Mononuclear cell (primary cell): ENCODE data around the gene PPP1R15A. TPM values are rescaled to one million over a fixed set of nuclear protein-coding genes. Genes with fewer than 3 reads are reported as not detected.
A peak's percentile ranks its signal among the peaks of the same experiment; 100 is the strongest.
"Not testable (repeated sequence)": the region's sequence is repeated elsewhere in the genome, so short reads cannot be mapped to it uniquely, and the experiment has no call there.

Experiments used
- H3K27me3 ChIP-seq: 2 replicates; pipeline ENCODE4 v1.6.0; 2011; ENCODE audit warnings: low read length, control low read depth; ENCODE audit not compliant: insufficient read depth
- H3K4me1 ChIP-seq: 2 replicates; pipeline ENCODE4 v1.5.1; 2011; ENCODE audit warnings: mild to moderate bottlenecking, low read length, control low read depth; ENCODE audit not compliant: insufficient read depth
- H3K4me3 ChIP-seq: 2 replicates; pipeline ENCODE4 v1.5.1; 2011; ENCODE audit warnings: mild to moderate bottlenecking, low read length, moderate library complexity
- H3K9me3 ChIP-seq: 2 replicates; pipeline ENCODE4 v1.5.1; 2011; ENCODE audit warnings: low read depth, mild to moderate bottlenecking, control low read depth, low read length
- total RNA-seq: library from RNA; depleted of rRNA; stranded (reverse); fragments of >200 nt; gene quantifications from one replicate; pipeline ENCODE4 v1.2.3, GENCODE V29; 2012

The PPP1R15A gene
- total RNA-seq, 1 donor = 644 TPM

DNA sequence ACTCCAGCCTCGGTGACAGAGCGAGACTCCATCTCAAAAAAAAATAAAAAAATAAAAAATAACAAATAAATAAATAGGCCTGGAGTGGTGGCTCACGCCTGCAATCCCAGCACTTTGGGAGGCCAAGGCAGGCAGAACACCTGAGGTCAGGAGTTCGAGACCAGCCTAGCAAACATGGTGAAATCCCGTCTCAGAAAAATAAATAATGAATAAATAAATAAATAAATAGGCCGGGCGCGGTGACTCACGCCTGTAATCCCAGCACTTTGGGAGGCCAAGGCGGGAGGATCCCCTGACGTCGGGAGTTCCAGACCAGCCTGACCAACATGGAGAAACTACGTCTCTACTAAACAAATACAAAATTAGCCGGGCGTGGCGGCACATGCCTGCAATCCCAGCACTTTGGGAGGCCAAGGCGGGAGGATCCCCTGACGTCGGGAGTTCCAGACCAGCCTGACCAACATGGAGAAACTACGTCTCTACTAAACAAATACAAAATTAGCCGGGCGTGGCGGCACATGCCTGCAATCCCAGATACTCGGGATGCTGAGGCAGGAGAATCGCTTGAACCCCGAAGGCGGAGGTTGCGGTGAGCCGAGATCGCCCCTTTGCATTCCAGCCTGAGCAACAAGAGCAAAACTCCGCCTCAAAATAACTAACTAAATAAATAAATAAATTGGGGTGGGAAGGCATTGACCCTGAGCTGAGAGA lies 595 bp upstream of the PPP1R15A start:
- peaks cover 40% of the 10 kb centered on the region for H3K4me1 ChIP-seq
- H3K4me3 ChIP-seq, H3K9me3 ChIP-seq, H3K27me3 ChIP-seq: not testable (repeated sequence)

DNA sequence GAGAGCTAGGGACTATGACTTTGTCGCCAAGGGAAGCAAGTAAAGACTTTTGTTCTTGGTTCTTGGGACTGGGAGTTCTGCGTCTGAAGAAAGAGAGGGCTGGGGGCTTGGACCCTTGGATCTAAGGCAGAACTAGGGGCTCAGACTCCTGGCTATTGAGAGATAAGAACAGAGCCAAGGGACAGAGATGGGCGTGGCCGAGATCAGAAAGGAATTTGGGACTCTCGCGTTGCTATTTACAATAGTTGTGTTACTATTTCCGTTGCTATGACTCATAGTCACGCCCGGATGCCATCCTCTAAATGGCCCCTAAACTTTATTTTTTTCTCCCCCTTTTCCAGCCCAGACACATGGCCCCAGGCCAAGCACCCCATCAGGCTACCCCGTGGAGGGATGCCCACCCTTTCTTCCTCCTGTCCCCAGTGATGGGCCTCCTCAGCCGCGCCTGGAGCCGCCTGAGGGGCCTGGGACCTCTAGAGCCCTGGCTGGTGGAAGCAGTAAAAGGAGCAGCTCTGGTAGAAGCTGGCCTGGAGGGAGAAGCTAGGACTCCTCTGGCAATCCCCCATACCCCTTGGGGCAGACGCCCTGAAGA lies 759 bp downstream of the PPP1R15A start:
- peak overlapping the region; percentile 84 for H3K4me3 ChIP-seq
- H3K4me1 ChIP-seq = peaks cover 45% of the 10 kb centered on the region
- H3K9me3 ChIP-seq = no peaks in the 10 kb centered on the region
- H3K27me3 ChIP-seq = no peaks in the 10 kb centered on the region

DNA sequence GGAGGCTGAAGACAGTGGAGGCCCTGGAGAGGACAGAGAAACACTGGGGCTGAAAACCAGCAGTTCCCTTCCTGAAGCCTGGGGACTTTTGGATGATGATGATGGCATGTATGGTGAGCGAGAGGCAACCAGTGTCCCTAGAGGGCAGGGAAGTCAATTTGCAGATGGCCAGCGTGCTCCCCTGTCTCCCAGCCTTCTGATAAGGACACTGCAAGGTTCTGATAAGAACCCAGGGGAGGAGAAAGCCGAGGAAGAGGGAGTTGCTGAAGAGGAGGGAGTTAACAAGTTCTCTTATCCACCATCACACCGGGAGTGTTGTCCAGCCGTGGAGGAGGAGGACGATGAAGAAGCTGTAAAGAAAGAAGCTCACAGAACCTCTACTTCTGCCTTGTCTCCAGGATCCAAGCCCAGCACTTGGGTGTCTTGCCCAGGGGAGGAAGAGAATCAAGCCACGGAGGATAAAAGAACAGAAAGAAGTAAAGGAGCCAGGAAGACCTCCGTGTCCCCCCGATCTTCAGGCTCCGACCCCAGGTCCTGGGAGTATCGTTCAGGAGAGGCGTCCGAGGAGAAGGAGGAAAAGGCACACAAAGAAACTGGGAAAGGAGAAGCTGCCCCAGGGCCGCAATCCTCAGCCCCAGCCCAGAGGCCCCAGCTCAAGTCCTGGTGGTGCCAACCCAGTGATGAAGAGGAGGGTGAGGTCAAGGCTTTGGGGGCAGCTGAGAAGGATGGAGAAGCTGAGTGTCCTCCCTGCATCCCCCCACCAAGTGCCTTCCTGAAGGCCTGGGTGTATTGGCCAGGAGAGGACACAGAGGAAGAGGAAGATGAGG lies 1.5 kb downstream of the PPP1R15A start:
- H3K4me3 ChIP-seq = peak overlapping the region; percentile 84
- H3K9me3 ChIP-seq = no peaks in the 10 kb centered on the region
- H3K4me1 ChIP-seq = peaks cover 52% of the 10 kb centered on the region
- no peaks in the 10 kb centered on the region for H3K27me3 ChIP-seq

DNA sequence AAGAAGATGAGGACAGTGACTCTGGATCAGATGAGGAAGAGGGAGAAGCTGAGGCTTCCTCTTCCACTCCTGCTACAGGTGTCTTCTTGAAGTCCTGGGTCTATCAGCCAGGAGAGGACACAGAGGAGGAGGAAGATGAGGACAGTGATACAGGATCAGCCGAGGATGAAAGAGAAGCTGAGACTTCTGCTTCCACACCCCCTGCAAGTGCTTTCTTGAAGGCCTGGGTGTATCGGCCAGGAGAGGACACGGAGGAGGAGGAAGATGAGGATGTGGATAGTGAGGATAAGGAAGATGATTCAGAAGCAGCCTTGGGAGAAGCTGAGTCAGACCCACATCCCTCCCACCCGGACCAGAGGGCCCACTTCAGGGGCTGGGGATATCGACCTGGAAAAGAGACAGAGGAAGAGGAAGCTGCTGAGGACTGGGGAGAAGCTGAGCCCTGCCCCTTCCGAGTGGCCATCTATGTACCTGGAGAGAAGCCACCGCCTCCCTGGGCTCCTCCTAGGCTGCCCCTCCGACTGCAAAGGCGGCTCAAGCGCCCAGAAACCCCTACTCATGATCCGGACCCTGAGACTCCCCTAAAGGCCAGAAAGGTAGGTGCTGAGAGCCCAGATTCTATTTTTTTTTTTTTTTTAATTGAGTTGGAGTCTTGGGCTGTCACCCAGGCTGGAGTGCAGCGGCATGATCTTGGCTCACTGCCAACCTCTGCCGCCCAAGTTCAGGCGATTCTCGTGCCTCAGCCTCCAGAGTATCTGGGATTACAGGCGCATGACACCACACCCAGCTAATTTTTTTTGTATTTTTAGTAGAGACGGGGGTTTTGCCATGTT lies 2.3 kb downstream of the PPP1R15A start:
- Histone ChIP-seq H3K27me3 (no peaks in the 10 kb centered on the region), H3K4me3 (peak overlapping the region; percentile 84), H3K9me3 (no peaks in the 10 kb centered on the region), H3K4me1 (peaks cover 53% of the 10 kb centered on the region)

DNA sequence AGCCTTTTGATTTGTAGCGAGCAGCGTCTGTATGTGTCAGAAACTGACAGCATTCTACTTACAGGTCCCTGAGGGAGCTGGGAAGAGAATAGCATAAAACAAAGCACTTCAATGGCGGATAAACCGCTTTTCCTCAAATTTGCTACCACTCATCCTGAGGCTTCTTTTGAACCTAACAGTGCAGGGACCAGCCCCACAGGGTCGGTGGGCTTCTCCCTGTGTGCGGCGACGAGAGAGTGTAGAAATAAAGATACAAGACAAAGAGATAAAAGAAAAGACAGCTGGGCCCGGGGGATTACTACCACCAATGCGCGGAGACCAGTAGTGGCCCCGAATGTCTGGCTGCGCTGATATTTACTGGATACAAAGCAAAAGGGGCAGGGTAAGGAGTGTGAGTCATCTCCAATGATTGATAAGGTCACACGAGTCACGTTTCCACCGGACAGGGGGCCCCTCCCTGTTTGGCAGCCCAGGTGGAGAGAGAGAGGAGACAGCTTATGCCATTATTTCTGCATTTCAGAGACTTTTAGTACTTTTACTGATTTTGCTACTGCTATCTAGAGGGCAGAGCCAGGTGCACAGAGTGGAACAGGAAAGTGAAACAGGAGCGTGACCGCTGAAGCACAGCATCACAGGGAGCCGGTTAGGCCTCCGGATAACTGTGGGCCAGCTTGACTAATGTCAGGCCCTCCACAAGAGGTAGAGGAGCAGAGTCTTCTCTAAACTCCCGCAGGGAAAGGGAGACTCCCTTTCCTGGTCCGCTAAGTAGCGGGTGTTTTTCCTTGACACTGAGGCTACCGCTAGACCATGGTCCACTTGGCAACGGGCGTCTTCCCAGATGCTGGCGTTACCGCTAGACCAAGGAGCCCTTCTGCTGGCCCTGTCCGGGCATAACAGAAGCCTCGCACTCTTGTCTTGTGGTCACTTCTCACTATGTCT lies 4.1 kb downstream of the PPP1R15A start:
- not testable (repeated sequence) for H3K27me3 ChIP-seq, H3K9me3 ChIP-seq
- Histone ChIP-seq H3K4me3 (peak overlapping the region; percentile 84), H3K4me1 (peaks cover 53% of the 10 kb centered on the region)

DNA sequence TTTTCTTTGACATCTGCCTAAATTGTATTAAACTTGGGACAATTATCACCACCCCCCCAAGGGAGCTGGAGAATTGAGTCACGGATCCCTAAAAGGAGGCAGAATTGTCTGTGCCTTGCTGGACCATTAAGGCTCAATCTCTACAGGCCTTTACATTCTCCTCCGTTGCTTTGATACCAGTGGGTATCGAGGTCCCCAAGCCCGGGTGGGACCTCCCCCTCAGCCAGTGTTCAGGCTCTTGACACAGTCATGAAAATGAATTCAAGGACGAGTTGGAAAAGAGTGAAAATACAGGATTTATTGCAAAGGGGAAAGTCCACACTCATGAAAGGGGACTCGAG lies 5.6 kb downstream of the PPP1R15A start:
- H3K27me3 ChIP-seq = no peaks in the 10 kb centered on the region
- H3K4me1 ChIP-seq = peaks cover 60% of the 10 kb centered on the region
- no peak overlapping the region for H3K4me3 ChIP-seq
- no peaks in the 10 kb centered on the region for H3K9me3 ChIP-seq

DNA sequence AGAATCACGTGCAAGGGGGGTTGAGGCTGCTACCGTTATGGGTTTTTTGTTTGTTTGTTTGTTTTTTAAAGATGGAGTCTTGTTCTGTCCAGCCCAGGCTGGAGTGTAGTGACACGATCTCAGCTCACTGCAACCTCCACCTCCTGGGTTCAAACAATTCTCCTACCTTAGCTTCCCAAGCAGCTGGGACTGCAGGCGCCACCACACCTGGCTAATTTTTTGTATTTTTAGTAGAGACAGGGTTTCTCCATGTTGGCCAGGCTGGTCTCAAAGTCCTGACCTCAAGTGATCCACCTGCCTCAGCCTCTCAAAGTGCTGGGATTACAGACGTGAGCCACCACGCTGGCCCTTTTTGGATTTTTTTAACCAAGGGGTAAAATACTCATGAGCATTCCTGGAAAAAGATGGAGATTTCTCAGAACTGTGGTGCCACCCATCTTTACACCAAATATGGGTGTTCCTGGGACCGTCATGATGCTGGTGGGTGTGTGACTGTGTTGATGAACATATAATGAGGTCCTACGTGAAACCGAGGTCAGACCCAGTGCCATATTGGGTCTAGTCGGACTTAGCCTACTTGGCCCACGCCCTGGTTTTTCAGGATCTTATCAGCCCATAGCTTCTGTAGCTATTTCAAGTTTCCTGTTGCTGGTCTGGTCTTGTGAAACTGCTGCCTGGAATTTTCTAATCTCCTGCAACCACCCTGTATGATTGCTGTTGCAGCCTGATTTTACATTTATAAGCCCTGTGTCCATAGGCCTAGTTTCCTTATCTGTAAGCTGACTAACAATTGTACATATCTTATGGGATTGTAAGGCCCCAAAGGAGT lies 6.2 kb downstream of the PPP1R15A start:
- Histone ChIP-seq H3K9me3 (no peaks in the 10 kb centered on the region), H3K27me3 (no peaks in the 10 kb centered on the region), H3K4me3 (no peak overlapping the region), H3K4me1 (peaks cover 56% of the 10 kb centered on the region)

DNA sequence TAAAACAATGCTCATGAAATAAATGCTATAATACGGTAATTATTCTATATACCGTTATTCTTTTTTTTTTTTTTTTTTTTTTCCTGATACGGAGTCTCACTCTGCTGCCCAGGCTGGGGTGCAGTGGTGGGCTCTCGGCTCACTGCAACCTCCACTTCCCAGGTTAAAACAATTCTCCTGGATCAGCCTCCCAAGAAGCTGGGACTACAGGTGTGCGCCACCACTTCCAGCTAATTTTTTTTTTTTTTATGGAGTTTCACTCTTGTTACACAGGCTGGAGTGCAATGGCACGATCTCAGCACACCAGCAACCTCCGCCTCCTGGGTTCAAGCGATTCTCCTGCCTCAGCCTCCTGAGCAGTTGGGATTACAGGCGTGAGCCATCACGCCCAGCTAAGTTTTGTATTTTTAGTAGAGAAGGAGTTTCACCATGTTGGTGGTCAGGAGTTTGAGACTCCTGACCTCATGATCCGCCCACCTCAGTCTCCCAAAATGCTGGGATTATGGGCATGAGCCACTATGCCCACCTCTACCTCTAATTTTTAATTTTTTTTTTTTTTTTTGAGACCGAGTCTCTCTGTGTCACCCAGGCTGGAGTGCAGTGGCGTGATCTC lies 6.9 kb downstream of the PPP1R15A start:
- H3K9me3 ChIP-seq = no peaks in the 10 kb centered on the region
- no peaks in the 10 kb centered on the region for H3K27me3 ChIP-seq
- no peak overlapping the region for H3K4me3 ChIP-seq
- peaks cover 48% of the 10 kb centered on the region for H3K4me1 ChIP-seq

DNA sequence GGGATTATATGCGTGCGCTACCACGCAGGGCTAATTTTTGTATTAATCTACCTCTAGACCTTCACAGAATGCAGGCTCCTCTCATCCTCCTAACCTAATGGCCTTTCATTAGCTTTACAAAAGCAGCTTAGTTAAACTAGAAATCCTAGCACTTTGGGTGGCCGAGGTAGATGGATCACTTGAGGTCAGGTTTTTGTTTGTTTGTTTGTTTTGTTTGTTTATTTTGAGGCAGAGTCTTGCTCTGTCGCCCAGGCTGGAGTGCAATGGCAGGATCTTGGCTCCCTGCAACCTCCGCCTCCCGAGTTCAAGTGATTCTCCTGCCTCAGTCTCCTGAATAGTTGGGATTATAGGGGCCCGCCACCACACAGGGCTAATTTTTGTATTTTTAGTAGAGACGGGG lies 7.5 kb downstream of the PPP1R15A start:
- not testable (repeated sequence) for H3K9me3 ChIP-seq, H3K4me3 ChIP-seq, H3K27me3 ChIP-seq
- H3K4me1 ChIP-seq = peaks cover 43% of the 10 kb centered on the region

DNA sequence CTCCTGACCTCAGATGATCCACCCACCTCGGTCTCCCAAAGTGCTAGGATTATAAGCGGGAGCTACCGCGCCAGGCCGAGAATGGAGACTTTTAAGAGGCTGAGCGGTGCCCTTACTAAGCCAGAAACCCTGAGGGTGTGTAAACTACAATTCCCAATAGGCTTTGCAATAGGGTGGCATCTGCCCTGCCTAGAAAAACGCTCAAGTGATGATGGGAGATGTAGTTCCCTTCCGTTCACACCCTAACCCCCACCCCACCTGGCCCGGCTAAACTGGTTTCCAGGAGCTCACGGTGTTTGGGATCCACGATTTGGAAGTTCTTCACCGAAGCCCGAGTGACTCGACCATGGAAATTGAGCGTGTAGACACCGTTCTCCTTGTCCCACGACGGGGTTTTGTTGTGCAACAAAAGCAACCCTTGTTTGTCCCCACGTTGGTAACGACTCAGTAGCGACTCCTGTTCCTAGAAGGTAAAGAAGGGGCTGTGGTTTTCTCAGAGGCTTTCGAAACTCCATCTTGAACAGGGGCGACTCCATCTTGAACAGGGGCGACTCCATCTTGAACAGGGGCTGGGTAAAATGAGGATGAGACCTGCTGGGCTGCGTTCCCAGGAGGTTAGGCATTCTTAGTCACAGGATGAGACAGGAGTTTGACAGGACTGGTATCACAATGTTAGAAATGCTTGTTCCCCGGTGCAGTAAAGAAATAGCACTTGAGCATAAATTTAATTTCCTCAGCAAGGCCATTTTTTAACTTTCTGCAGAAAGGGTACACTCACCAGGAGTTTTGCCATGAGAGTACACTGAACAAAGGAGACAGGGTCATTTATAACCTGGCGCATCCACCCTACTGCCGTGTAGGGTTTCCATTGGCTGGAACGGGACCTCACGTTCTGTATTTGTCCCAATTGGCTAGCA lies 9.8 kb downstream of the PPP1R15A start:
- H3K4me1 ChIP-seq = peaks cover 23% of the 10 kb centered on the region
- H3K9me3 ChIP-seq = no peaks in the 10 kb centered on the region
- H3K27me3 ChIP-seq = no peaks in the 10 kb centered on the region

DNA sequence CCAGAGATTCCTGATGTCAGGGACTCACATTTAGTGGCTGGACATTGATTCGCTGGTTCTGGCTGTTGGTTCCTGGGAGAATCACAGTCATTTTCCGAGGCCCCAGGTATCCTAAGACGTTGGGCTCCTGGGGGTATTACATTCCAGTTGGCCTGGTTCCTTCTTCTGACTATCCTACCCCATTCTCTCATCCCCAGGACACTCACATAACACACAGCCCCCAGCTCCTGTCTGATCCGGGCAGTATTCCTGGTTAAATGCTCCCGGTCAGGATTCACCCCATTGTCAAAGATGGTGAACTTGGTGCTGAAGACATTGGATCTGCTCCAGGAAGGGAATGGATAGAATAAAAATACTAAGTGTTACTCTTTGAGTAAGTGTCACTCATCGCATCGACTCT lies 11.5 kb downstream of the PPP1R15A start:
- peaks cover 11% of the 10 kb centered on the region for H3K4me1 ChIP-seq
- H3K4me3 ChIP-seq = no peak overlapping the region
- no peaks in the 10 kb centered on the region for H3K9me3 ChIP-seq
- no peaks in the 10 kb centered on the region for H3K27me3 ChIP-seq

More for the DNA sequence above, 9.8 kb downstream of the PPP1R15A start:
- H3K4me3 ChIP-seq = no peak overlapping the region

DNA sequence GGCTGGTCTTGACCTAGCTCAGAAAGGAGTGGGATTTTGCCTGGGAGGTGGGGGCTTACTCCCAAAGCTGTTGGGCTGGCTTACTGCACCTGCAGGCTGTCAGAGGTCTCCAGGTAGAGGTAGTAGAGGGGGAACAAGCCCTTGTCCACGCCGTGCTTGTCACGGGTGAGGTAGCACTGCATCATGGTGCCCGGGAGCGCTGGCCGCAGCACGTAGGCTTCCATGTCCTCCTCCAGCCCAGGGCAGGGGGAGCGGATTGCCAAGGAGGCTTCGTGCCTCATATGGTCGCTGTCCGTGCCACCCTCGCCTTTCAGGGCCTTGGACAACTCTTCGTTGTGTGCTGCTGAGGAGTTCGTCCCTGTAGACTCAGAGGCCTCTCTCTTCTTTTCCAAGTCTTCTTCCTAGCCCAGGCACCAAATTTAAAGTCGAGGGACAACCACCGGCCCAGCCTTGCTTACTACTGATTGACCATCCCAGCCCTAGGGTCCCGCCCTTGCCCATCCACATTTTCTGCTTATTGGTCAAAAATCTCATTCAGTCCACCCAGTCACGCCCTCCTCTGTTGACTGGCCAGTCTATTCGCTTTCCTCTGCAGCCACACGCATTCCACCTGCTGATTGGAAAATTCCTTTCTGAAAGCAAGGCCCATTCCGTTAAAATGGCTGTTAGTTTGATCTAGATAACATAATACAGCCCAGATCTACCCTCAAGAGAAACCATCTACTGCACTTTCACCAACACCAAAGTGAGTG lies 15.8 kb downstream of the PPP1R15A start:
- Histone ChIP-seq H3K9me3 (no peaks in the 10 kb centered on the region), H3K4me3 (no peak overlapping the region), H3K4me1 (no peaks in the 10 kb centered on the region), H3K27me3 (no peaks in the 10 kb centered on the region)
